Thyroid gland (tissue), 4 donors: ENCODE measurements around the gene MACROD1.

ENCODE experiments used
- CTCF ChIP-seq, 6 experiments: fragments of 200-600 bp in 3 of 6; fragments of 450-650 bp in 3 of 6; sonication (generic) in 3 of 6; IDR thresholded peaks; one replicate each; pipeline ENCODE4 v1.5.1; 2016 to 2019; ENCODE audit warnings: antibody characterized with exemption in 6 of 6, mild to moderate bottlenecking in 2 of 6, inconsistent platforms in 1 of 6, moderate library complexity in 1 of 6
- POLR2A ChIP-seq, 2 donors: fragments of 450-650 bp; IDR thresholded peaks; one replicate each; pipeline ENCODE4 v1.6.1; 2017; ENCODE audit warnings: antibody characterized with exemption in 2 of 2, mild to moderate bottlenecking in 2 of 2, moderate library complexity in 1 of 2

DNA sequence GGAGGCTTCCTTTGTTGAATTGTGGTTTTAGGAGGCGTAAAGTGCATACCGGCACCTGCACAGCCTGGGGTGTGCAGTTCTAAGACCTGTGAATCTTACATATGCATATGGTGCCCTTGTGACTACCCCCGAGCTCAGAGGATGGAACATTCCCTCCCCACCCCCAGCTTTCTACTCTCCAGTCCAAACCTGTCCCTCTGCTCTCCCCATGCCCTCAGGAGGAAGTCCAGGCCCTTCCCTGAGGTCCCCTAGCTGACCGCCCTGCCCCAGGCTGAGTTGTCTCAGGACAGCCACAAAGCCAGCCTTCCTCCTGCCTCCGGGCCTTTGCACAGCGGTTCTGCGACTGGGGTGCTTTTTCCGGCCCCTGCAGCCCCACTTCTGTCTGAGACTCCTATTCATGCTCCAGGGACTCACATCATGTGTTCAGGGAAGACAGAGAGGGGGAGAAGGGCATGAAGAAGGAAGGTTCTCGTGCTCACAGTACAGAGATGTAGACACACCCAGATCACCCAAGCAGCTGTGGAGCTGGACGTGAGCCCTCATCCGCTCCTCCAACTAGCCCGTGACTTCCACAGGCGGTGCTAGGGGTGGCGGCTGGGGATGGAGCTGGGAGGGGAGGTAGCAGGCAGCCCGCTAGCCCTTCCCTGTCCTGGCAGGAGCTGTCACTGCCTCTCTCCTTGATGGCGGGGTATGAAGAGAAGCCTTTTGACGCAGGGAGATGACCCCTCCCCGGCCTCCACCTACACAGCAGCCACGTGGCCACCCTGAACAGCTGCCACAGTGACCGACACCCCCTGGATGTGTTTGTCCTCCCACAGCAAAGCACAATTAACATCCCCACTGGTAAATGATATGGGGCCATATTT lies 79.4 kb downstream of the MACROD1 start:
- no peak for TF ChIP-seq CTCF (IDR thresholded peaks at IDR 0.05)
- TF ChIP-seq POLR2A (IDR thresholded peaks at IDR 0.05) = no peak
